ENCODE measurements around the gene SEMA3G.

DNA sequence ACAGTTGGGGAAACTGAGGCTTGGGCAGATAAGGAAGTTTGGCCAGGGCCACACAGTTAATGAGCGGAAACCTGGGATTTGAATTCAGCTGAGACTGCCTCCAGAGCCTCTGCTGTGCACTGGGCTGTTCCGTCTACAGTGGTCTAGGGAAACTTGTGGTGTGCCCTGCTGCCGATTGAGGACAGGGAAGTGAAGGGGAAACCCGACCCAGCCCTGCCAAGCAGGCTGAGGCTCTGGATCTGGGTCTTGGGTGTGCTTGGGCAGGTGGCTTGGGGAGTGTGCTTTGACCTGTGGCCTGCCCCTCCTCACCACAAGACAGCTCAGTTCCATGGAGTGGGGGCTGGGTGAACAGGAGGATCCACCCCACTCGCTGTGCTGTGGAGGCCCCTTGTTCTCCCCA, 28.1 kb upstream of the SEMA3G start:
- TF ChIP-seq POLR2A (IDR thresholded peaks at IDR 0.05): no peak
- no peak for TF ChIP-seq POLR2AphosphoS5 (IDR thresholded peaks at IDR 0.05)
- TF ChIP-seq, protein P1, sequence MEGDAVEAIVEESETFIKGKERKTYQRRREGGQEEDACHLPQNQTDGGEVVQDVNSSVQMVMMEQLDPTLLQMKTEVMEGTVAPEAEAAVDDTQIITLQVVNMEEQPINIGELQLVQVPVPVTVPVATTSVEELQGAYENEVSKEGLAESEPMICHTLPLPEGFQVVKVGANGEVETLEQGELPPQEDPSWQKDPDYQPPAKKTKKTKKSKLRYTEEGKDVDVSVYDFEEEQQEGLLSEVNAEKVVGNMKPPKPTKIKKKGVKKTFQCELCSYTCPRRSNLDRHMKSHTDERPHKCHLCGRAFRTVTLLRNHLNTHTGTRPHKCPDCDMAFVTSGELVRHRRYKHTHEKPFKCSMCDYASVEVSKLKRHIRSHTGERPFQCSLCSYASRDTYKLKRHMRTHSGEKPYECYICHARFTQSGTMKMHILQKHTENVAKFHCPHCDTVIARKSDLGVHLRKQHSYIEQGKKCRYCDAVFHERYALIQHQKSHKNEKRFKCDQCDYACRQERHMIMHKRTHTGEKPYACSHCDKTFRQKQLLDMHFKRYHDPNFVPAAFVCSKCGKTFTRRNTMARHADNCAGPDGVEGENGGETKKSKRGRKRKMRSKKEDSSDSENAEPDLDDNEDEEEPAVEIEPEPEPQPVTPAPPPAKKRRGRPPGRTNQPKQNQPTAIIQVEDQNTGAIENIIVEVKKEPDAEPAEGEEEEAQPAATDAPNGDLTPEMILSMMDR (IDR thresholded peaks at IDR 0.05): no peak
- TF ChIP-seq EP300 (IDR thresholded peaks at IDR 0.05): no peak

All from gastroesophageal sphincter (tissue), 3 donors.